IMR-90 (cell line): ENCODE measurements around the gene MRC2. TPM values are rescaled to one million over a fixed set of nuclear protein-coding genes. Genes with fewer than 3 reads are reported as not detected.

Source experiments
- ATAC-seq: fragments of 200-7000 bp; cut with Tn5 transposase; 2 replicates; pipeline ENCODE4 v1.9.1; 2020; ENCODE audit warnings: low read depth, mild to moderate bottlenecking, moderate library complexity
- BruUV-seq: library from RNA; stranded (reverse); fragments of 400-500 nt; replicated peaks from 2 replicates; lab custom pipeline; 2021; lab: Mats Ljungman, UMichigan
- CTCF ChIA-PET: fragments of 300-600 bp; formaldehyde crosslinking; extraction: SDS; loops from one replicate; lab custom pipeline; 2021; ENCODE audit warnings: antibody characterized with exemption; lab: Yijun Ruan, JAX
- POLR2A ChIA-PET: fragments of 300-600 bp; sonication (Branson Sonifier 250); formaldehyde crosslinking; loops from one replicate; lab custom pipeline; 2022; ENCODE audit warnings: antibody characterized with exemption; ENCODE audit not compliant: unreplicated experiment; lab: Charles Lee
- DNase-seq: peaks from one replicate; pipeline ENCODE4 v3.0.0; 2013
- H2AFZ ChIP-seq: replicated peaks from 2 replicates; pipeline ENCODE3; 2013; ENCODE audit warnings: low read length, mild to moderate bottlenecking; ENCODE audit not compliant: poor library complexity
- H2AK5ac ChIP-seq: 2 replicates; pipeline ENCODE4 v1.6.1; 2013; ENCODE audit warnings: low read depth, low read length, inconsistent platforms
- H2AK9ac ChIP-seq: replicated peaks from 2 replicates; pipeline ENCODE3; 2013; ENCODE audit warnings: mild to moderate bottlenecking, low read depth, low read length, moderate library complexity; ENCODE audit not compliant: poor library complexity
- H2BK120ac ChIP-seq: 2 replicates; pipeline ENCODE4 v1.6.1; 2013; ENCODE audit warnings: low read depth, low read length, inconsistent platforms
- H2BK15ac ChIP-seq: 3 replicates; pipeline ENCODE4 v1.6.1; 2013; ENCODE audit warnings: low read depth, low read length, inconsistent platforms
- H2BK20ac ChIP-seq: 2 replicates; pipeline ENCODE4 v1.6.1; 2013; ENCODE audit warnings: low read depth, mild to moderate bottlenecking, inconsistent platforms, low read length, moderate library complexity
- H2BK5ac ChIP-seq: 2 replicates; pipeline ENCODE4 v1.6.1; 2013; ENCODE audit warnings: mild to moderate bottlenecking, low read depth, low read length, inconsistent platforms; ENCODE audit not compliant: poor library complexity, severe bottlenecking
- H3K14ac ChIP-seq: replicated peaks from 2 replicates; pipeline ENCODE4 v1.6.1; 2013; ENCODE audit warnings: low read depth, low read length, inconsistent platforms
- H3K18ac ChIP-seq: 2 replicates; pipeline ENCODE4 v1.6.1; 2013; ENCODE audit warnings: low read depth, low read length, control low read depth
- H3K23ac ChIP-seq: 2 replicates; pipeline ENCODE4 v1.6.1; 2013; ENCODE audit warnings: low read depth, low read length, inconsistent platforms
- H3K27ac ChIP-seq: 2 replicates; pipeline ENCODE4 v1.5.1; 2013; ENCODE audit warnings: mild to moderate bottlenecking, control low read depth, low read length; ENCODE audit not compliant: insufficient read depth
- H3K27me3 ChIP-seq: 2 replicates; pipeline ENCODE4 v1.6.1; 2013; ENCODE audit warnings: low read length; ENCODE audit not compliant: control insufficient read depth, insufficient read depth
- H3K36me3 ChIP-seq: 2 replicates; pipeline ENCODE4 v1.6.1; 2013; ENCODE audit warnings: low read length, mixed read lengths; ENCODE audit not compliant: control insufficient read depth, insufficient read depth
- H3K4ac ChIP-seq: 2 replicates; pipeline ENCODE4 v1.6.1; 2013; ENCODE audit warnings: low read depth, low read length, inconsistent platforms
- H3K4me1 ChIP-seq: 2 replicates; pipeline ENCODE4 v1.6.1; 2013; ENCODE audit warnings: low read length, mixed read lengths; ENCODE audit not compliant: control insufficient read depth, insufficient read depth
- H3K4me2 ChIP-seq: 2 replicates; pipeline ENCODE4 v1.6.1; 2013; ENCODE audit warnings: low read depth, mild to moderate bottlenecking, control low read depth, low read length, moderate library complexity
- H3K4me3 ChIP-seq: 2 replicates; pipeline ENCODE4 v1.5.1; 2013; ENCODE audit warnings: low read depth, mild to moderate bottlenecking, control low read depth, low read length, moderate library complexity; ENCODE audit not compliant: insufficient read depth
- H3K56ac ChIP-seq: 2 replicates; pipeline ENCODE4 v1.6.1; 2013; ENCODE audit warnings: low read length, inconsistent platforms; ENCODE audit not compliant: insufficient read depth; ENCODE audit errors: extremely low read depth
- H3K79me1 ChIP-seq, 2 experiments: 2 replicates each; pipeline ENCODE4 v1.6.1; 2013; ENCODE audit warnings: low read length in 2 of 2, inconsistent platforms in 1 of 2, low read depth in 1 of 2
- H3K9ac ChIP-seq: 2 replicates; pipeline ENCODE4 v1.6.1; 2013; ENCODE audit warnings: low read depth, low read length, control low read depth
- H3K9me1 ChIP-seq: 2 replicates; pipeline ENCODE4 v1.6.1; 2013; ENCODE audit warnings: low read length, inconsistent platforms; ENCODE audit not compliant: insufficient read depth
- H3K9me3 ChIP-seq: 2 replicates; pipeline ENCODE4 v1.6.1; 2013; ENCODE audit warnings: low read length; ENCODE audit not compliant: control insufficient read depth, insufficient read depth
- H4K20me1 ChIP-seq: 2 replicates; pipeline ENCODE4 v1.6.1; 2013; ENCODE audit warnings: low read length, inconsistent platforms; ENCODE audit not compliant: insufficient read depth
- H4K5ac ChIP-seq: 2 replicates; pipeline ENCODE4 v1.6.1; 2013; ENCODE audit warnings: mild to moderate bottlenecking, low read depth, low read length, control low read depth
- H4K8ac ChIP-seq, 2 experiments: 2 replicates each; pipeline ENCODE4 v1.6.1; 2013; ENCODE audit warnings: low read depth in 2 of 2, low read length in 2 of 2, control low read depth in 1 of 2, inconsistent platforms in 1 of 2
- H4K91ac ChIP-seq: 2 replicates; pipeline ENCODE4 v1.6.1; 2013; ENCODE audit warnings: low read depth, low read length, inconsistent platforms; ENCODE audit not compliant: insufficient read depth
- CEBPB ChIP-seq: IDR thresholded peaks from 2 replicates; pipeline ENCODE4 v1.6.1; 2012; ENCODE audit warnings: low read depth, low read length, improper control_type of control experiment
- FOS ChIP-seq: fragments of 150-350 bp; IDR thresholded peaks from 2 replicates; pipeline ENCODE4 v1.6.1; 2016; ENCODE audit warnings: low read depth, low read length
- MAFK ChIP-seq: IDR thresholded peaks from 2 replicates; pipeline ENCODE4 v1.6.1; 2012; ENCODE audit warnings: low read depth, low read length, improper control_type of control experiment
- MXI1 ChIP-seq: IDR thresholded peaks from 2 replicates; pipeline ENCODE4 v1.6.1; 2012; ENCODE audit warnings: low read depth, mild to moderate bottlenecking, low read length, moderate library complexity, borderline replicate concordance
- NFE2L2 ChIP-seq: fragments of 150-350 bp; IDR thresholded peaks from 2 replicates; pipeline ENCODE4 v1.6.1; 2016; ENCODE audit warnings: low read depth, mild to moderate bottlenecking, low read length
- POLR2A ChIP-seq: IDR thresholded peaks from 2 replicates; pipeline ENCODE4 v1.6.1; 2012; ENCODE audit warnings: mild to moderate bottlenecking, low read depth, low read length
- RAD21 ChIP-seq: IDR thresholded peaks from 2 replicates; pipeline ENCODE4 v1.6.1; 2012; ENCODE audit warnings: low read length, improper control_type of control experiment
- RFX5 ChIP-seq: IDR thresholded peaks from 2 replicates; pipeline ENCODE4 v1.8.0; 2012; ENCODE audit warnings: low read depth, mild to moderate bottlenecking, low read length, moderate library complexity
- SMC3 ChIP-seq: fragments of 150-350 bp; IDR thresholded peaks from 2 replicates; pipeline ENCODE4 v1.6.1; 2016; ENCODE audit warnings: low read depth, mild to moderate bottlenecking, antibody characterized with exemption, low read length, moderate library complexity
- WGBS, 2 experiments: methylation state at CpG; one replicate each; pipeline versions ENCODE4 v1.1.5 to v1.1.7; 2013; ENCODE audit warnings: missing lambda C conversion rate in 2 of 2; ENCODE audit not compliant: insufficient read length in 1 of 2; ENCODE audit errors: extremely low coverage in 2 of 2; 5-methylcytosine and 5-hydroxymethylcytosine counted together
- dilution Hi-C: fragments of 300-500 bp; cut with HindIII; formaldehyde crosslinking; loops from one replicate; pipeline ENCODE4 v1.14.3; 2018; ENCODE audit warnings: low sequenced_read_pairs; ENCODE audit not compliant: unreplicated experiment
- in situ Hi-C: fragments of 300-500 bp; cut with MboI; formaldehyde crosslinking; loops from 3 replicates; pipeline ENCODE4 v1.14.3; 2019; ENCODE audit warnings: low sequenced_read_pairs, inconsistent platforms, mixed read lengths
- intact Hi-C: fragments of 100-400 bp; cut with micrococcal nuclease; formaldehyde crosslinking; loops from 2 replicates; pipeline ENCODE4 v1.10.0; 2022
- polyA plus RNA-seq, 3 experiments: library from polyadenylated mRNA; depleted of rRNA; stranded (reverse); fragments of >200 nt; gene quantifications; 2 replicates each; pipeline ENCODE4 v1.2.3, GENCODE V29; 2012; ENCODE audit warnings: low replicate concordance in 1 of 3
- total RNA-seq: library from RNA; depleted of rRNA; stranded (reverse); fragments of >200 nt; gene quantifications from 2 replicates; pipeline ENCODE4 v1.2.3, GENCODE V29; 2012
- TF ChIP-seq, protein P1 (sequence below): fragments of 150-350 bp; IDR thresholded peaks from 2 replicates; pipeline ENCODE4 v1.6.1; 2016; ENCODE audit warnings: low read depth, mild to moderate bottlenecking, low read length, moderate library complexity, borderline replicate concordance
- TF ChIP-seq, protein P2 (sequence below): fragments of 150-350 bp; IDR thresholded peaks from 2 replicates; pipeline ENCODE4 v1.6.1; 2017; ENCODE audit warnings: mild to moderate bottlenecking, antibody characterized with exemption, low read length, low read depth

Gene MRC2
- total and polyA plus RNA-seq, 2 of the 4 experiments (the other 2 are of a cell fraction) = 39.3 to 137 TPM

DNA sequence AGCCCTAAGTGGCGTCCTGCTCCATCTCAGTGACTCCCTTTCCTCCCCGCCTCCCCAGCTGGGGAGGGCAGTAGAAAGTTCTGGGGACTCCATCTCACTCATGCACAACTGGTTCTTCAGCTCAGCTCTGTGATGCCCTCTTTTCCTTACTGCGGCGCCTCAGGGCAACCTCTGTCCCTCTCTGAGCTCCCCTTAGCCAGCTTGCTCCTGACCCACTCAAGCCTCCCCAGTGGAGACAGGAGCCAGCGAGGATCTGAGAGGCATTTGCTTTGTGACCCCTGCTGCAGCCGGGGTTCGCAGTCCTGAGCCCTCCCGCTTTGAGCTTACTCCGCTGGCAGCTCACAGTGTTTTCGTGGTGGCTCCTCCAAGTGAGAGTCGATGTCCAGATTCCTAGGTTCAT lies 6.2 kb upstream of the MRC2 start:
- no TSS peak for BruUV-seq
- no peak overlapping the region for H3K18ac ChIP-seq
- CTCF ChIA-PET = no interaction called here
- no peak for TF ChIP-seq FOS
- TF ChIP-seq MXI1 = no peak
- TF ChIP-seq, protein P1, sequence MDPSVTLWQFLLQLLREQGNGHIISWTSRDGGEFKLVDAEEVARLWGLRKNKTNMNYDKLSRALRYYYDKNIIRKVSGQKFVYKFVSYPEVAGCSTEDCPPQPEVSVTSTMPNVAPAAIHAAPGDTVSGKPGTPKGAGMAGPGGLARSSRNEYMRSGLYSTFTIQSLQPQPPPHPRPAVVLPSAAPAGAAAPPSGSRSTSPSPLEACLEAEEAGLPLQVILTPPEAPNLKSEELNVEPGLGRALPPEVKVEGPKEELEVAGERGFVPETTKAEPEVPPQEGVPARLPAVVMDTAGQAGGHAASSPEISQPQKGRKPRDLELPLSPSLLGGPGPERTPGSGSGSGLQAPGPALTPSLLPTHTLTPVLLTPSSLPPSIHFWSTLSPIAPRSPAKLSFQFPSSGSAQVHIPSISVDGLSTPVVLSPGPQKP = no peak
- TF ChIP-seq RAD21 = no peak
- no peak for TF ChIP-seq NFE2L2
- no peak for TF ChIP-seq POLR2A
- TF ChIP-seq MAFK = no peak
- no peak for TF ChIP-seq SMC3
- no peak for TF ChIP-seq RFX5
- no peak for TF ChIP-seq CEBPB
- TF ChIP-seq, protein P2, sequence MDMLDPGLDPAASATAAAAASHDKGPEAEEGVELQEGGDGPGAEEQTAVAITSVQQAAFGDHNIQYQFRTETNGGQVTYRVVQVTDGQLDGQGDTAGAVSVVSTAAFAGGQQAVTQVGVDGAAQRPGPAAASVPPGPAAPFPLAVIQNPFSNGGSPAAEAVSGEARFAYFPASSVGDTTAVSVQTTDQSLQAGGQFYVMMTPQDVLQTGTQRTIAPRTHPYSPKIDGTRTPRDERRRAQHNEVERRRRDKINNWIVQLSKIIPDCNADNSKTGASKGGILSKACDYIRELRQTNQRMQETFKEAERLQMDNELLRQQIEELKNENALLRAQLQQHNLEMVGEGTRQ = no peak
- ATAC-seq = no peak
- no peak overlapping the region for H3K23ac ChIP-seq
- peaks cover 23% of the 10 kb centered on the region for H3K9me1 ChIP-seq
- intact Hi-C loops (no loop called here), dilution Hi-C loops (no loop called here), in situ Hi-C loops (no loop called here)
- H3K9ac ChIP-seq = no peak overlapping the region
- H3K14ac ChIP-seq = no peak overlapping the region
- no peaks in the 10 kb centered on the region; the same call in 1 of the 2 replicates for H4K20me1 ChIP-seq
- no peak for DNase-seq
- H3K56ac ChIP-seq = no peak overlapping the region
- peaks cover 4% of the 10 kb centered on the region; the same call in 1 of the 2 replicates for H3K36me3 ChIP-seq
- no peak overlapping the region for H3K4me2 ChIP-seq
- no peak overlapping the region for H2BK120ac ChIP-seq
- H3K4ac ChIP-seq = no peak overlapping the region
- POLR2A ChIA-PET = no interaction called here
- no peak overlapping the region for H3K4me3 ChIP-seq
- no peak overlapping the region for H2AK5ac ChIP-seq
- H2AFZ ChIP-seq = no peak overlapping the region
- H2BK15ac ChIP-seq = no peak overlapping the region
- H3K79me1 ChIP-seq = peaks cover 4 to 36% of the 10 kb centered on the region in 2 experiments; a peak in 2 of 4 replicates
- no peaks in the 10 kb centered on the region for H3K9me3 ChIP-seq
- 100% methylated on average over 2 of the region's 11 CpGs; no CpG with 5 or more reads in 1 of the 2 experiments for whole genome bisulfite sequencing, 2 experiments
- H4K8ac ChIP-seq = no peak overlapping the region
- no peak overlapping the region for H2BK20ac ChIP-seq
- H2BK5ac ChIP-seq = no peak overlapping the region
- no peak overlapping the region for H4K5ac ChIP-seq
- no peak overlapping the region for H3K27ac ChIP-seq
- peak overlapping the region; percentile 73 for H2AK9ac ChIP-seq
- no peak overlapping the region for H4K91ac ChIP-seq
- no peaks in the 10 kb centered on the region for H3K27me3 ChIP-seq
- peaks cover 10% of the 10 kb centered on the region for H3K4me1 ChIP-seq
